DMS114 treated with DMSO at 0.1 percent for 48 hours (cell line): ENCODE results near the gene MASP1.
"Not testable (repeated sequence)": the region's sequence is repeated elsewhere in the genome, so short reads cannot be mapped to it uniquely, and the experiment has no call there.

Experiments
- DNase-seq: peaks from one replicate; lab custom pipeline; 2025; ENCODE audit not compliant: unreplicated experiment; lab: John Stamatoyannopoulos, UW

Gene MASP1

GRCh38 chr3:187265461-187265955, 26.0 kb downstream of the MASP1 start:
- no peak for DNase-seq

DNA sequence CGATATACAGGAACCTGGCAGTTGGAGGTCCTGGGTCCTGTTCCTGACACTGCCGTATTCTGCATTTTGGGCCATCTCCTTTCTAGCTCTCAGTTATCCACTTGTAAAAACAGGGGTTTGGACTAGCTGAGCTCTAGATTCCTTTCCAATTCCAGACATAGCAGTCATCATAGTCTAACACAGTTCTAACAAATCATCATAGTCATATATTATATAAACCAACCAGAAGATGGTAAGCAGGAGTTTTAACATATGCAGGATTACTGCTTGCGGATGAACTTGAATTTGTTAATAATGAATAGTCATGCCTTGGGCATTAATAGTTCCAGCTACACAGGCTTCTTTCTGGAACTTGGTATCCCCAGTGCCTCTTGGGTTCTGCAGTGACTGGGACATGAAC, 26.6 kb downstream of the MASP1 start:
- no peak for DNase-seq

DNA sequence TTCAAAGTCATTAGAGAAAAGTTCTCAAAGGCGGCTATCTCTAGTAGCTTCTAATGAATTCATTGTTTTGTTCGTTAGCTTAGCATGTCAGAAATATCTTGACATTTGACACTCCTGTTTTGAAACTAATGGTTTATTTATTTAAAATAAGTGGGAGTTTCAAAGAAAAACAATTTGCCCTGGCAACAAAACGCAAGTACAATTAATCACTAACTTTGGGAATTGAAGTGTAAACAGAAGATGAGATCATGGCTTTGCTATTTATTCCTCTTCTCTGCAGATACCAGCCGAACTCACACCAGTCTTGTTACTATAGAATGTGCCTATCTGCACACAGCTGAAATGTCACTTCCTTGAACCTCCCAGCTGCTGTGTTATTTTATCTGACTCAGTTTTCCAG, 27.5 kb downstream of the MASP1 start:
- DNase-seq, result no peak

- no peak for DNase-seq
Measured at GRCh38 chr3:187263270-187263669, 28.3 kb downstream of the MASP1 start.

DNA sequence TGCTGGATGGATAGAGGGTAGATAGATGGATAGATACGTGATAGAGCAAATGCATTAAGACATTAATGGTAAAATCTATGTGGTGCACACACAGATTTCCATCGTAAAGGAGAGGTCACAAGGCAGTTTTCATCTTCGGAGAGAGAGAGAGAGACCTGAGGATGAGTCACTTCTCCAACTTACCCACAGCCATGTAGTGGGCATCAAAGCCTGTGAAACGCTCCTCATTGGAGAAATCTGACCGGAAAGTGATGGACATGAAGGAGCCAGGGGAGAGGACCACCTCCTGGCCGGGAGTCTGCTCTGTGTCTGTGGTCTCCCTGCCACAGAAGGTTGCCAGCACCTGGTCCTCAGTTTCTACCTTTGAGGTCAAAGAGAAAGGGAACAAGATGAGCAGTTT, 29.2 kb downstream of the MASP1 start:
- no peak for DNase-seq

DNA sequence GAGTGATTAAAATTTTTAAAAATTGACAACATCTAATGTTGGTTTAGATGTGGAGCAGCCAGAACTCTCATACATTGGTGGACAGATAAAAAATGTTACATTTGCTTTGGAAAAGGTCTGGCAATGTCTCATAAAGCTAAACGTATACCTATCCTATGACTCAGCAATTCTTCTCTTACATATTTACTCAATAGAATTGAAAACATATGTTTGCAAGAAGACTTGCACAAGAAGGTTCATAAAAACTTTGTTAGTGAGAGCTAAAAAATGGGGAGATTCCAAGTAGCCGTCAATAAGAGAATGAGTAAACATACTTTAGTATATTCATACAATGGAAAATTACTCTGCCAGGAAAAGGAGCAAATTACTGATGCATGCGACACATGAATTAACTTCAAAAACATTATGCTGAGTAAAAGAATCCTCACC, 30.0 kb downstream of the MASP1 start:
- no peak for DNase-seq

- no peak for DNase-seq
Measured at GRCh38 chr3:187259171-187259570, 32.4 kb downstream of the MASP1 start.

DNA sequence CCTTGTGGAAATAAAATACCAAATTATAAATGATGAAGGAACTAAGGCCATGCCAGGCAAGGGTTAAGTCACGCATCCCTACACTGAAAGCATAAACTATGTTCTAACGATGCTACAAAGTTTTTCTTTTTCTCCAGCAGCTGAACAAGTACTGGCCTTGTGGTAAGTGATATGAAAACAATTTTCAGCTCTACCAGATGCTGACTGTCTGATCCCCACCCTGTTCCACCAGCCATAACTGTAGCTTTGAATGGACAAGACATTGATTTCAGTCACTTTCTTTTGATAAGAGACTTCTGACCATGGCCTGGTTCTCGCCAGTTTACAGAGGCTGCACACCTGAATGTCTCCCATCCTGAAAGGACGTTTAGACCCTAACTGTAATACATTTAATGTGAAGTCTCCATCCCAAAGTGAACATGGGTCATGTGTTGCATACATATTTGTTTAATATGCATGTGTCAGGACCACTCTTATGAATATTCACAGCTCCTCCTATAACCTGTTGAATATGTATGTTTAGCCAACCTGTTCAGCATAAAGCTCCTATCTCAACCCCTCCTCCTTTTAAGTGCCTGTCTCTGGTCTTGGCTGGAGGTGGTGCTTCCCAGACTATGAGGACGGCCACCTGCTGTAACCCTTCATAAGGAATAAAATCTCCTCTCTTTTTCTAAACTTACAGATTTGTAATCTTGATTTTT, 33.4 kb downstream of the MASP1 start:
- DNase-seq, result no peak

DNA sequence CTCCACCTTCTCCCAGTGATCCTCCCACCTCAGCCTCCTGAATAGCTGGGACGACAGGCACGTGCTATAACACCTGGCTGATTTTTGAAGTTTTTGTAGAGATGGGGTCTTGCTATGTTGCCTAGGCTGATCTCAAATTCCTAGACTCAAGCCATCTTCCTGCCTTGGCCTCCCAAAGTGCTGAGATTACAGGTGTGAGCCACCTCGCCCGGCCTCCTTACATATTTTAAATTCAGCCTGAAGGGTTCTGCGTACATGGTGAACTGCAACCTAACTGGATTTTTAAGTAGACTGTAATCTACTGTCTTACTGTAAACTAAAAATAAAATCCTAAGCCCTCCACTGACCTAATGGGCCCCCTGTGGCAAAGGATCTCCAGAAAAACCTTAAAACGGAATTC, 34.1 kb downstream of the MASP1 start:
- no peak for DNase-seq

- DNase-seq, result no peak
Measured at GRCh38 chr3:187256051-187256616, 35.4 kb downstream of the MASP1 start.

- DNase-seq, result no peak
Measured at GRCh38 chr3:187255314-187255713, 36.2 kb downstream of the MASP1 start.

GRCh38 chr3:187252311-187252710, 39.2 kb downstream of the MASP1 start:
- DNase-seq, result no peak

- no peak for DNase-seq
Measured at GRCh38 chr3:187251599-187251998, 39.9 kb downstream of the MASP1 start.

DNA sequence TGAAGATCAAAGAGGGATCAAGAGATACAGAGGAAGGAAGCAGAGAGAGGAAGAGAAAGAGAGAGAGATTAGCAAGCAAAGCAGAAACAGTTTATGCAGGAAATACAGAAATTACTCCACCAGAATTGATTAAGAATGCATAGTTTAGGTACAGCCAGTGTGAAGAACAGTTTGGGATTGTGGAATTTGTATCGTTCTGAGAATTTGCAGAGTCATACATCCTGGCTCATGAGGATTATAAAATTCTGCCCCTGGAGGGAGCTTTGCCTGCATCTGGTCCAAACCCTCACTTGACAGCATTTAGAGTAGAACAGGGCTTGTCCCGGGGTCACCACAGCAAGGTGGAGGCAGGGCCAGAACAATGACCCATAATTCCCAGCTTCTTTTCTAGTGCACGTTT, 44.1 kb downstream of the MASP1 start:
- DNase-seq, result no peak

GRCh38 chr3:187243933-187244524, 47.5 kb downstream of the MASP1 start:
- no peak for DNase-seq

DNA sequence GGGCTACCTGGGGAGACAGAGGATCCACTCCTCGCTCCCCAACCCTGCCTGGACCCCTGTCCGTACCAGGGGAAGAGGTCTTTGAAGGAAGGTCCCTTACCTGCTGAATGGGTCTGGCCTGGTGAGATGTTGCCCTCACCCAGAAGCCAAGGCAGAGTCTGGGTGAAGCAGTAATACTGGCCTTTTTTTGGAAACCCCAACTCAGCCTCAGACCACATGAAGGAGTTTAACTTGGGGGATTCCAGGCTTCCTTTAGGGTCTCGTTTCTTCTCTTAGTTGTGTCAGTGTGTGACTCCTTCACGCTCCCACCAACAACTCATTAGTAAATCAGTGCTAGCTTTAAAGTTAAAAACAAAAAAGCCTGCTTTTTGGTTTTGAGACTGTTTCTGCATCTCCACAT, 48.6 kb downstream of the MASP1 start:
- no peak for DNase-seq

GRCh38 chr3:187242435-187242834, 49.1 kb downstream of the MASP1 start:
- DNase-seq, result no peak

DNA sequence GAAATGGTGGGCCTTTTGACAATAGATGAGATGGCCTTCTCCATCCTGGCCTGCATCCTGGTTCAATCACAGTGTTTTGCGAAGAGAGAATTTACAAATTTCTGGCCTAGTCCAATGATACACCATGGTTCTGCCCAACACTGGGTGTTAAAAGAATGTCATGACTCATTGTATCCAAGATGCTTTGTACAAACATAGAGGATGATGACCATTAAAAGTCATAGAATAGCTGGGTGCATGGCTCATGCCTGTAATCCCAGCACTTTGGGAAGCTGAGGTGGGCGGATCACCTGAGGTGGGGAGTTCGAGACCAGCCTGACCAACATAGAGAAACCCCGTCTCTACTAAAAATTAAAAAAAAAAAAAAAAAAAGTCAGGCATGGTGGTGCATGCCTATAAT, 52.7 kb downstream of the MASP1 start:
- not testable (repeated sequence) for DNase-seq

GRCh38 chr3:187238239-187238638, 53.3 kb downstream of the MASP1 start:
- no peak for DNase-seq

- no peak for DNase-seq
Measured at GRCh38 chr3:187237741-187238140, 53.8 kb downstream of the MASP1 start.

DNA sequence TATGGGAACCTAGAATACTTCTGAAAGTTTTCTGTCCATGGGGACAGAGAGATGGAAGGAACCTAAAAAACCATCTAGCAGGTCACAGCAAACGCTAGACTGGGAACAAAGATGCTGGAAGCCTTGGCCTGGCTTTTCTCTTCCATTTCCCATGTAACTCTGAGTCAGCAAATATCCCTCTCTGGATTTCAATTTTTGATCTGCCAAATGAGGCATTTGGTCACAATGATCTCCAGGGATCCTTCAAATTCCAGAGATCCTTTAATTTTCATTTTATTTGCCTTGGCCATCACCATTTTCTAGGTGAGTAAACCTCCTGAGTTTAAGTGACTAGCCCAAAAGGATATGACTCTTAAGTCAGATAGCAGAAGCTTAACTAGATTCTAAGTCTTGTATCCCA, 54.6 kb downstream of the MASP1 start:
- no peak for DNase-seq

GRCh38 chr3:187230011-187230410, 61.5 kb downstream of the MASP1 start:
- no peak for DNase-seq
